ENCODE results near the gene CLCN2. TPM values are rescaled to one million over a fixed set of nuclear protein-coding genes. Genes with fewer than 3 reads are reported as not detected.

The CLCN2 gene
- polyA plus RNA-seq, 3 donors: 7.7 to 9.9 (median 8.1) TPM

DNA sequence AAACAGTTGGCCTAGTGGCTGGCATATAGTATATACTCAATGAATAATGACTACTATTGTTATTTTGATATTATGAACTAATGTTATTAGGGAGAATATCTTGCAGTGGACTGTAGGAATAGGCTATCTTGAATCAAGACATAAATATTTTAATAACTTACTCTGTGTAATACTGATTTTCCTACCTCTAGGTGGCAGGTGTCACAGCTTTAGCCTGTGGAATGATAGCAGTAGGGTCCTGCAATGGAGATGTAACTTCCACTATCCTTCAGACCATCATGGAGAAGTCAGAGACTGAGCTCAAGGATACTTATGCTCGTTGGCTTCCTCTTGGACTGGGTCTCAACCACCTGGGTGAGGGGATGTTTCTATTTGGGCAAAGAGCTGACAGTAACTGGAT, 55.8 kb downstream of the CLCN2 start:
- no peak for DNase-seq (ENCODE audit: low read depth in 3 of 3, low spot score in 2 of 3)

DNA sequence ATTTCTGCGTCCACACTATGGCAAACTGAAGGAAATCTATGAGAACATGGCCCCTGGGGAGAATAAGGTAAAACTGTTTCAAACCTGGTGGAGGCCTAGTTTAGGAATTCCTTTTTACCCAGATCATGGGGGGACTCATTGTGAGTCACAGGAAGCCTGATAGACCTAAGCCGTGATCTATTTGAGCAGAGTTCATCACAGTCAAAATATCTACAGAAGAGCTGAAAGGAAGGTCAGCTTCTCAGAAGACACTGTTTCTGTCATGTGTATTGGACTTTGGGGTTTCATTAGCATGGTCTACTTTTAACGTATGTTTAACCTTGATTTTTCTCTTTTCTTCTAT, 61.1 kb downstream of the CLCN2 start:
- no peak for DNase-seq (ENCODE audit: low read depth in 3 of 3, low spot score in 2 of 3)

DNA sequence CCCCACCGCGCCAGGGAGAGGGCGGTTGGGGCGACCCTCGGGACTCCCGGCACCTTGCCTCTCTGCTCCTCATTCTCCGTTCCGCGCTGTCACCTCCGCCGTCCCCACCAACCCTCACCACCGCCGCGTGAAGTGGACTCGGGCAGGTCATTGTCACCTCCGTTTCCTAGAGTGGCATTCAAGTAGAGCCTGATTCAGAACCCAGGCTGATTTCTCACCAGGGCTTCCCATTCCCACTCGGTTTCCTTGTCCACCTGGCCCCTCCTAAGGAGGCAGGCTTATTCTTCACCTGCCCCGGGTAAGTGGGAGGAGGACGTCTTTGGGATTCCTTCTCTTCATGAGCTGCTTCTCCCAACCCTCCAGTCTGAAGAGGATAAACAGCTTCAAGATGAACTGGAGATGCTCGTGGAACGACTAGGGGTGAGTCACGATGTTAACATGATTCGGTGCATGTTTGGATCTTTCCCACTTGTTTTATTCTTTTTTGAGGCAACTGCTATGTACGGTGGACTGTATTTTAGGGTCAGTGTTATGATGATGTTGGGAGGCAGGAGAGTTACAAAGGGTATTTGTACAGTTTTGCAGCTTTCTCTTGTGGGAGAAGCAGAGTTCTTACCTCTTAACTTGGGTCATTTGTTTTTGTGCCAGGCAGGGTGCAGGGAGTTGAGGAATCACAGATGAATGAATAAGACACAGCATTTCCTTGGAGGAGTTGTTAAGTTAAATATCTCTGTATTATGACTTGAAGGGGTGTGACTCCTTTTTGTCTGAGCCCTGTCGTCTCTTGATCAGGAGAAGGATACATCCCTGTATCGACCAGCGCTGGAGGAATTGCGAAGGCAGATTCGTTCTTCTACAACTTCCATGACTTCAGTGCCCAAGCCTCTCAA, 61.7 kb downstream of the CLCN2 start:
- DNase-seq (ENCODE audit: low read depth in 3 of 3, low spot score in 2 of 3): no peak

DNA sequence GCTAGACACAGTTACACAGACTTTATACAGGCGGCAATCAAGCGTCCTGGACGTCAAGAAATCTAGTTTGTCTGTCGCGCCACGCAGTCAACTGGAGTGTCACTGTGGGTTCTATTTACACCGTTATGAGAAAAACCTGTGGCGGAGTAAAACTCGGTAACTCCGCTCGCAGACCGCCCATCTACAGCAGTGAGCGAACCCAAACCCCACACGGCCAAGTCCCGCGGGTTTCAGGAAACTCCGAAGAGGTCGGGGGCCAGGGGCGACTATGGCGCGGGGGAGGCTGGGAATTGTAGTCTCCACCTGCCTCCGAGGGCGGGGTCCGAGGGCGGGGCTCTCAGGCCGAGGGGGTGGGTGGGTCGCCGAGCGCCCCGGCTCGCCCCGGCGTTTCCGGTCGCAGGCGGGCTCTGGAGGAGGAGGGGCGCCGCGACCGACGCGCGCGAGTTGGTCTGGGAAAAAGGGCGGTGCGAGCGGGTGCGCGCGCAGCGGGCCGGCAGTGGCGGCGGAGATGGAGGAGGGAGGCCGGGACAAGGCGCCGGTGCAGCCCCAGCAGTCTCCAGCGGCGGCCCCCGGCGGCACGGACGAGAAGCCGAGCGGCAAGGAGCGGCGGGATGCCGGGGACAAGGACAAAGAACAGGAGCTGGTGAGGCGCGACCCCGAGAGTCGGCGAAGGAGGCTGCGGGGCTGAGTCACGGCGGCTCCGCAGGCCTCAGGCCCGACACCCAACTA, 62.5 kb downstream of the CLCN2 start, which contains the start of gene PSMD2:
Gene PSMD2, plus strand, starts transcription at position 483 of the 729 bp plus-strand sequence. Its CDS starts 26 bp downstream, at position 509.
- DNase-seq (ENCODE audit: low read depth in 3 of 3, low spot score in 2 of 3): peak; percentile 82 to 95 (median 94)

DNA sequence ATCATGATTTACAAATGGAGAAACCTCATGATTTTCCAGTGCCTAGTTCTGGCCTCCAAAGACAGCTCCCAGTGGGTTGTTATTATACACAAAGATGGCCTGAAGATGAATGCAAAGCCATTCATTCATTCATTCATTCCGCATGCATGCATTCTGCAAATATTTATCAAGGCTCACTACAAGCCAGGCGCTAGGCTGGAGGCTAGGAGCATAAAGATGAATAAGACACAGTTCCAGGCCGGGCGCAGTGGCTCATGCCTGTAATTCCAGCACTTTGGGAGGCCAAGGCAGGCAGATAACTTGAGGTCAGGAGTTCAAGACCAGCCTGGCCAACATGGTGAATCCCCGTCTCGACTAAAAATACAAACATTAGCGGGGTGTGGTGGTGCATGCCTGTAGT, 64.8 kb downstream of the CLCN2 start:
- no peak for DNase-seq (ENCODE audit: low read depth in 3 of 3, low spot score in 2 of 3)

Other genes starting within 250 kb of the CLCN2 start
- 10 to 100 TPM; 49.5 to 49.7 (median 49.5) TPM for gene EIF2B5, start 226.2 kb downstream of the CLCN2 start, polyA plus RNA-seq (ENCODE audit: insufficient read length in 3 of 3)
- gene DVL3, start 206.2 kb downstream of the CLCN2 start, polyA plus RNA-seq (ENCODE audit: insufficient read length in 3 of 3): 10 to 100 TPM; 59.8 to 69.3 (median 61.2) TPM
- 100 to 1,000 TPM; 399 to 438 (median 427) TPM for gene AP2M1, start 186.8 kb downstream of the CLCN2 start, polyA plus RNA-seq (ENCODE audit: insufficient read length in 3 of 3)
- 10 to 100 TPM; 55.1 to 59.6 (median 56.2) TPM for gene ABCF3, start 175.4 kb downstream of the CLCN2 start, polyA plus RNA-seq (ENCODE audit: insufficient read length in 3 of 3)
- 1 to 10 TPM in 2 of 3 donors, under 1 TPM in 1; 0.92 to 1.3 (median 1.1) TPM for gene VWA5B2, start 132.0 kb downstream of the CLCN2 start, polyA plus RNA-seq (ENCODE audit: insufficient read length in 3 of 3)
- gene ALG3, start 112.6 kb downstream of the CLCN2 start, polyA plus RNA-seq (ENCODE audit: insufficient read length in 3 of 3): 10 to 100 TPM; 27.9 to 34.3 (median 30.8) TPM
- gene EEF1AKMT4, start 111.9 kb downstream of the CLCN2 start, polyA plus RNA-seq (ENCODE audit: insufficient read length in 3 of 3): 1 to 10 TPM; 2.0 to 3.0 (median 2.7) TPM
- gene CAMK2N2, start 100.1 kb downstream of the CLCN2 start, polyA plus RNA-seq (ENCODE audit: insufficient read length in 3 of 3): not detected
- under 1 TPM in 1 of 3 donors, not detected in 2; 0.10 TPM for gene ECE2, start 85.6 kb downstream of the CLCN2 start, polyA plus RNA-seq (ENCODE audit: insufficient read length in 3 of 3)
- 100 to 1,000 TPM; 225 to 235 (median 234) TPM for gene PSMD2, start 62.4 kb downstream of the CLCN2 start, polyA plus RNA-seq (ENCODE audit: insufficient read length in 3 of 3)
- 100 to 1,000 TPM; 167 to 181 (median 171) TPM for gene EIF4G1, start 47.0 kb downstream of the CLCN2 start, polyA plus RNA-seq (ENCODE audit: insufficient read length in 3 of 3)
- gene FAM131A, start 24.0 kb downstream of the CLCN2 start, polyA plus RNA-seq (ENCODE audit: insufficient read length in 3 of 3): 1 to 10 TPM; 7.7 to 9.8 (median 8.7) TPM
- 10 to 100 TPM; 87.1 to 91.3 (median 90.0) TPM for gene POLR2H, start 105 bp upstream of the CLCN2 start, polyA plus RNA-seq (ENCODE audit: insufficient read length in 3 of 3)
- gene THPO, start 16.6 kb upstream of the CLCN2 start, polyA plus RNA-seq (ENCODE audit: insufficient read length in 3 of 3): 1 to 10 TPM; 2.0 to 3.1 (median 2.4) TPM
- 1 to 10 TPM; 8.2 to 9.9 (median 8.9) TPM for gene CHRD, start 18.4 kb upstream of the CLCN2 start, polyA plus RNA-seq (ENCODE audit: insufficient read length in 3 of 3)
- 10 to 100 TPM; 25.8 to 29.2 (median 26.2) TPM for gene EPHB3, start 200.2 kb upstream of the CLCN2 start, polyA plus RNA-seq (ENCODE audit: insufficient read length in 3 of 3)

Measured in right renal cortex interstitium (tissue), 3 donors.